ENCODE results near the gene IFT57. TPM values are rescaled to one million over a fixed set of nuclear protein-coding genes. Genes with fewer than 3 reads are reported as not detected.
A peak's percentile ranks its signal among the peaks of the same experiment; 100 is the strongest.

The IFT57 gene
- total and polyA plus RNA-seq, 7 experiments from 2014 or later, result 18.0 to 48.1 (median 27.4) TPM

DNA sequence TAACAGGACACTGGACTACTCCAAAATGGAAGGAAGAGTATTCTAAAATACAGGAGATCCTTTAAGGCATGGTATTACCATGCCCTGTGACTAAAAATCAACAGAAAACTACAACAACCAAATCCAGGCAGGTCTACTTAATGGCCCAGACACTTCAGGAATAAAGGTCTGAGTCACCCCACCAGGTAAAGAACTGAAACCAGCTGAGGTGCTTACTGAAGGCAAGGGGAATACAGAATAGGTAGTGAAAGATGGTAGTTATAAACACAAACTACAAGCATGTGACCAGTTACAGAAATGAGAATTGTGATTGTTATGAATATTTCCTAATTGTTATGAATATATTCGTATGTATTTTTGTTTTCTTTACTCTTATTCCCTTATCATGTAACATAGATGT is 13.4 kb downstream of the IFT57 start:
- ChIA-PET CTCF (no interaction called here), POLR2A (no interaction called here)
- H3K27ac ChIP-seq (ENCODE audit: low read depth, low read length), result no peak overlapping the region
- no peak for DNase-seq
- Mint-ChIP-seq H3K27me3 (no peaks in the 10 kb centered on the region), H3K4me1 (peaks cover 0 to 7% (median 0%) of the 10 kb centered on the region in 7 donors), H3K4me3 (no peak overlapping the region), H3K9me3 (no peaks in the 10 kb centered on the region), H3K36me3 (peaks cover 14 to 78% (median 69%) of the 10 kb centered on the region in 5 donors), H3K27ac (no peak overlapping the region)
- no peaks in the 10 kb centered on the region for H3K27me3 ChIP-seq (ENCODE audit: control insufficient read depth in 2 of 2, insufficient read depth in 2 of 2, low read length in 2 of 2)
- intact Hi-C loops (cut with micrococcal nuclease), result no loop called here
- H3K4me3 ChIP-seq (ENCODE audit: low read length), result no peak overlapping the region
- no peak for ATAC-seq
- no peaks in the 10 kb centered on the region for H3K9me3 ChIP-seq (ENCODE audit: control insufficient read depth in 2 of 3, low read length in 3 of 3)
- no peaks in the 10 kb centered on the region for H3K4me1 ChIP-seq (ENCODE audit: control insufficient read depth in 2 of 2, insufficient read depth in 2 of 2, low read length in 2 of 2)
- H3K36me3 ChIP-seq (ENCODE audit: control insufficient read depth in 2 of 3, insufficient read depth in 3 of 3, low read length in 3 of 3), result peaks cover 0 to 6% (median 0%) of the 10 kb centered on the region in 3 experiments

DNA sequence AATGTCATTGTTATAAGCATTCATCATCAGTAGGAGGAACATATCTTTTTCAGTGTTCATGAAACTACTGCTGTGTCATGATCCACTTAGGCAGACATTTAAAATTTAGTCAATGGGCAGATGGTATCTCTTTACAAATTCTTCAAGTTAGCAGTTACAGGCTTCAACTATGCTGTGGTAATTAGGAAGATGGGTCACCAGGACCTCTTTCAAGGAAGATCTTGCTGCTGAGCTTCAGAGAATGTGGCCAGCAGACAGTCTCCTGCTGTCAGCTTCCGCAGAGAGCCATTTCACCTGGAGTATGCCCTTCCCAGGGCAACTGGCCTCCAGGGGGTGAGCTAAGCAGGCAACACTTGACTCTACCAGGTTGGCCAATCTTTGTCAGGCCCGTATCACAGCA is 19.4 kb downstream of the IFT57 start:
- Mint-ChIP-seq H3K27me3 (no peaks in the 10 kb centered on the region), H3K4me1 (peaks cover 3 to 22% (median 17%) of the 10 kb centered on the region in 7 donors), H3K36me3 (peaks cover 8 to 61% (median 38%) of the 10 kb centered on the region in 5 donors), H3K27ac (no peak overlapping the region), H3K9me3 (no peaks in the 10 kb centered on the region), H3K4me3 (no peak overlapping the region)
- Histone ChIP-seq H3K4me1 (ENCODE audit: control insufficient read depth in 2 of 2, insufficient read depth in 2 of 2, low read length in 2 of 2) (no peaks in the 10 kb centered on the region), H3K36me3 (ENCODE audit: control insufficient read depth in 2 of 3, insufficient read depth in 3 of 3, low read length in 3 of 3) (no peaks in the 10 kb centered on the region), H3K9me3 (ENCODE audit: control insufficient read depth in 2 of 3, low read length in 3 of 3) (no peaks in the 10 kb centered on the region), H3K4me3 (ENCODE audit: low read length) (no peak overlapping the region), H3K27me3 (ENCODE audit: control insufficient read depth in 2 of 2, insufficient read depth in 2 of 2, low read length in 2 of 2) (no peaks in the 10 kb centered on the region), H3K27ac (ENCODE audit: low read depth, low read length) (no peak overlapping the region)
- intact Hi-C loops (cut with micrococcal nuclease), result loop anchor here in 1 of 2 donors (5.0 kb wide), 1 partner anchor 46 kb away; no protein-coding TSS in a partner anchor
- CTCF ChIA-PET, result no interaction called here
- DNase-seq (no peak), ATAC-seq (no peak)
- POLR2A ChIA-PET, result interaction anchor here (0.6 kb wide), 1 partner anchor 67 kb away, joined by 3 read pairs; no protein-coding TSS in a partner anchor

DNA sequence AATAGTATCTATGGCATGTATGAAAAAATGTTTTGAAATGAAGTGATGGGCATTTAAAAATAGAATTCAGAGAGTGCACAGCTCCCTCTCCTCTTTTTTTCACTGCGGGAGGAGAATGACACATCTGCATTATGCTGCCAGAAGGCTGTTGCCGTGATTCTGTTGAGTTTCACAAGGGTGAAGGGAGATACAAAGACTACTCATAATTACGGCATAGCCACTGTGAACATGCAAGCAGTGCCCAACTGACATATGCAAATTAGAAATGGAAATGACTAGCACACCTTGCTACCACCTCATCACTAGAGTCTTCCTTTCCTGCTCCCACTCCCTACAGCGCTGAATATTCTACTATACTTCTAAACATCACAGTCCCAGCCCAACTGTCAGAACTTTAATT is 20.1 kb downstream of the IFT57 start:
- Mint-ChIP-seq H3K4me1 (peaks cover 3 to 22% (median 17%) of the 10 kb centered on the region in 7 donors), H3K27ac (peak overlapping the region in 2 of 9 donors; percentile 38 to 62), H3K36me3 (peaks cover 8 to 54% (median 34%) of the 10 kb centered on the region in 5 donors), H3K4me3 (no peak overlapping the region), H3K27me3 (no peaks in the 10 kb centered on the region), H3K9me3 (no peaks in the 10 kb centered on the region)
- ChIA-PET POLR2A (interaction anchor here (1.0 kb wide), 1 partner anchor 111 kb away, joined by 3 read pairs; no protein-coding TSS in a partner anchor), CTCF (interaction anchor here (0.7 kb wide), 1 partner anchor 274 kb away, joined by 3 read pairs; no protein-coding TSS in a partner anchor)
- no peaks in the 10 kb centered on the region for H3K9me3 ChIP-seq (ENCODE audit: control insufficient read depth in 2 of 3, low read length in 3 of 3)
- intact Hi-C loops (cut with micrococcal nuclease), result loop anchor here in 1 of 2 donors (5.0 kb wide), 1 partner anchor 45 kb away; no protein-coding TSS in a partner anchor
- no peak overlapping the region for H3K27ac ChIP-seq (ENCODE audit: low read depth, low read length)
- ATAC-seq (no peak), DNase-seq (no peak)
- no peaks in the 10 kb centered on the region for H3K27me3 ChIP-seq (ENCODE audit: control insufficient read depth in 2 of 2, insufficient read depth in 2 of 2, low read length in 2 of 2)
- H3K4me1 ChIP-seq (ENCODE audit: control insufficient read depth in 2 of 2, insufficient read depth in 2 of 2, low read length in 2 of 2), result no peaks in the 10 kb centered on the region
- no peaks in the 10 kb centered on the region for H3K36me3 ChIP-seq (ENCODE audit: control insufficient read depth in 2 of 3, insufficient read depth in 3 of 3, low read length in 3 of 3)
- H3K4me3 ChIP-seq (ENCODE audit: low read length), result no peak overlapping the region

DNA sequence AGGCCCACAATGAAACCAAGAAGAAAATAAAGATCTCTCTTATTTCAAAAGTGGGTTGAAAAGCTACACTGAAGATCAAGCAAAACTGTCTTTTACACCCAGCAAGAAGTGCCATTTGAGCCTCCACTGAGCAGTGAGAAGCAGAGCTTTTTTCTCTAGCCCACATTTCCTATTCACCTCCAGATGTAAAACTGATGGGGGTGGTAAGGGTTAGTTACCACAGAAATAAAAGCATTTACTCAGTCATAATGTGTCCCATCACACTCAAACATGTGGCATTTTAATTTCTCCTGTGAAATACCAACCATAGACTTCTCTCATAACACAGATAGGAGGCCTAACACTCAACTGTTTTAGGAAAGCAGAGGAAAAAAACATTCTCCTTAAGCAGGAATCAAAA is 21.0 kb downstream of the IFT57 start:
- Histone ChIP-seq H3K4me3 (ENCODE audit: low read length) (no peak overlapping the region), H3K36me3 (ENCODE audit: control insufficient read depth in 2 of 3, insufficient read depth in 3 of 3, low read length in 3 of 3) (no peaks in the 10 kb centered on the region), H3K27ac (ENCODE audit: low read depth, low read length) (no peak overlapping the region), H3K9me3 (ENCODE audit: control insufficient read depth in 2 of 3, low read length in 3 of 3) (no peaks in the 10 kb centered on the region), H3K4me1 (ENCODE audit: control insufficient read depth in 2 of 2, insufficient read depth in 2 of 2, low read length in 2 of 2) (no peaks in the 10 kb centered on the region), H3K27me3 (ENCODE audit: control insufficient read depth in 2 of 2, insufficient read depth in 2 of 2, low read length in 2 of 2) (no peaks in the 10 kb centered on the region)
- ChIA-PET CTCF (interaction anchor here (0.7 kb wide), 1 partner anchor 273 kb away, joined by 3 read pairs; no protein-coding TSS in a partner anchor), POLR2A (interaction anchor here (1.0 kb wide), 1 partner anchor 110 kb away, joined by 3 read pairs; no protein-coding TSS in a partner anchor)
- Mint-ChIP-seq H3K4me1 (peaks cover 3 to 22% (median 17%) of the 10 kb centered on the region in 7 donors), H3K27ac (no peak overlapping the region), H3K36me3 (peaks cover 8 to 50% (median 30%) of the 10 kb centered on the region in 5 donors), H3K27me3 (no peaks in the 10 kb centered on the region), H3K4me3 (no peak overlapping the region), H3K9me3 (no peaks in the 10 kb centered on the region)
- intact Hi-C loops (cut with micrococcal nuclease), result loop anchor here in 1 of 2 donors (5.0 kb wide), 1 partner anchor 44 kb away; no protein-coding TSS in a partner anchor
- ATAC-seq (no peak), DNase-seq (no peak)

DNA sequence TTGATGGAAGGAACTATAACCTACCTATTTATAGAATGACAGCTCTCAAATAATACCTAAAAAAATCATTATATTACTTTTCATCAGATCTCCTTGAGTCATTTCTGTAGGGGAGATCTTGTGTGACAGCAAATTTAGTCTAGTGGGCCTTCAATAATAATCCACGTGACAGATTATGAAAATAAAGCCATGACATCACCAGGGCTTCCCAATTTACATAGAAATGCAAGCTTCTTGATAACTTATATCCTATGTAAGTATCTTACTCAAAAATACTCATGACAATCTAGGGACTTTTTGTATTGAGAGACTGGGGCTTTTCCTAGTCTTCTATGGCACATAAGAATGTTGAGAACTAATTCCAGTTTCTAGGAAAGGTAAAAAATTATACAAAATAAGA is 21.6 kb downstream of the IFT57 start:
- no peak overlapping the region for H3K27ac Mint-ChIP-seq
- H3K4me1 Mint-ChIP-seq, result peaks cover 4 to 22% (median 17%) of the 10 kb centered on the region in 7 donors
- H3K4me1 ChIP-seq (ENCODE audit: control insufficient read depth in 2 of 2, insufficient read depth in 2 of 2, low read length in 2 of 2), result no peaks in the 10 kb centered on the region
- no peak overlapping the region for H3K4me3 ChIP-seq (ENCODE audit: low read length)
- POLR2A ChIA-PET, result no interaction called here
- H3K27me3 Mint-ChIP-seq, result no peaks in the 10 kb centered on the region
- intact Hi-C loops (cut with micrococcal nuclease), result loop anchor here in 1 of 2 donors (5.0 kb wide), 1 partner anchor 43 kb away; no protein-coding TSS in a partner anchor
- no peaks in the 10 kb centered on the region for H3K9me3 ChIP-seq (ENCODE audit: control insufficient read depth in 2 of 3, low read length in 3 of 3)
- no peaks in the 10 kb centered on the region for H3K36me3 ChIP-seq (ENCODE audit: control insufficient read depth in 2 of 3, insufficient read depth in 3 of 3, low read length in 3 of 3)
- no peak overlapping the region for H3K27ac ChIP-seq (ENCODE audit: low read depth, low read length)
- H3K27me3 ChIP-seq (ENCODE audit: control insufficient read depth in 2 of 2, insufficient read depth in 2 of 2, low read length in 2 of 2), result no peaks in the 10 kb centered on the region
- H3K9me3 Mint-ChIP-seq, result peaks cover 0 to under 1% (median 0%) of the 10 kb centered on the region in 11 donors
- no peak overlapping the region for H3K4me3 Mint-ChIP-seq
- no peak for DNase-seq
- CTCF ChIA-PET, result no interaction called here
- no peak for ATAC-seq
- H3K36me3 Mint-ChIP-seq, result peaks cover 8 to 54% (median 34%) of the 10 kb centered on the region in 5 donors

DNA sequence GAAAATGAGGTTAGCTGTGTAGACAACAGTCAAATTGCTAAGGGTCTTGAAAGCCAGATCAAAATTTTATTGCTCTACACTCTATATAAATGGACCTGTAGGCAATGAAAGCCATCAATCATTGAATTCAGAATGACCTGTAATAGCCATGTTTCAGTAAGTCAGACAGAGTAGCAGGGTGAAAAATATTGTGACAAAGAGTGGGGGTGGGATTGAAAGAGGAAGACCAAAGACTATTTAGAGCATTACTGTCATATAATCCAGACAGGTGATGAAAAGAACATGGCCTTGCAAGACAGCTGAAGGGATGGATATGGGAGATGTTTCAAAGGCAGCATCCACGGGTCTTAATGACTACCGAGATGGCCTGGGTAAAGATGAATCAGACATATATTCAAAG is 22.2 kb downstream of the IFT57 start:
- ATAC-seq, result no peak
- Mint-ChIP-seq H3K36me3 (peaks cover 14 to 55% (median 35%) of the 10 kb centered on the region in 5 donors), H3K27ac (peak overlapping the region in 1 of 9 donors; percentile 15), H3K4me1 (peaks cover 3 to 22% (median 17%) of the 10 kb centered on the region in 7 donors), H3K4me3 (no peak overlapping the region), H3K9me3 (peaks cover 0 to 3% (median 0%) of the 10 kb centered on the region in 11 donors), H3K27me3 (no peaks in the 10 kb centered on the region)
- ChIA-PET POLR2A (no interaction called here), CTCF (no interaction called here)
- Histone ChIP-seq H3K36me3 (ENCODE audit: control insufficient read depth in 2 of 3, insufficient read depth in 3 of 3, low read length in 3 of 3) (no peaks in the 10 kb centered on the region), H3K9me3 (ENCODE audit: control insufficient read depth in 2 of 3, low read length in 3 of 3) (no peaks in the 10 kb centered on the region), H3K4me3 (ENCODE audit: low read length) (no peak overlapping the region), H3K4me1 (ENCODE audit: control insufficient read depth in 2 of 2, insufficient read depth in 2 of 2, low read length in 2 of 2) (no peaks in the 10 kb centered on the region), H3K27ac (ENCODE audit: low read depth, low read length) (no peak overlapping the region), H3K27me3 (ENCODE audit: control insufficient read depth in 2 of 2, insufficient read depth in 2 of 2, low read length in 2 of 2) (no peaks in the 10 kb centered on the region)
- intact Hi-C loops (cut with micrococcal nuclease), result loop anchor here in 1 of 2 donors (5.0 kb wide), 1 partner anchor 43 kb away; no protein-coding TSS in a partner anchor
- DNase-seq, result no peak

DNA sequence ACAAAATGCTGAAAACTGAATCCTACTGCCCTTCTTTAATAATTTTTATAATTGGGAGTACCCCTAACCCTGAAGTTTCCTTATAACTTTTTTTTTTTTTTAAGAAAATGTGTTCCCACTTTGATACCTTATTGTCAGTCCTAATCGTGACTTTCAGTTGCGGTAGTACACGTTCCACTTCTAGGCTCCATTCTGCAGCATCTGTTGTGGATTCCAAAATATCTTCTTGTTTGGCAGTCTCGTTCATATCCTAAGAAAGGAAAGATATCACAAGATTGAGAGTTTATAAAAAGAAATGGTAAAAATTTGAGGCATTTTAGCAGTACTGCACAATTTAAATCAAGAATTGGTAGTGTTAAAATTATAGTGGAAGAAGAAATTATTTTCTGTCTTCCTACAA is 30.8 kb downstream of the IFT57 start:
- CTCF ChIA-PET, result interaction anchor here (0.6 kb wide), 1 partner anchor 548 kb away, joined by 4 read pairs; no protein-coding TSS in a partner anchor
- no peak overlapping the region for H3K4me3 ChIP-seq (ENCODE audit: low read length)
- POLR2A ChIA-PET, result no interaction called here

More for the DNA sequence above, 30.8 kb downstream of the IFT57 start:
- Histone ChIP-seq H3K4me1 (ENCODE audit: control insufficient read depth in 2 of 2, insufficient read depth in 2 of 2, low read length in 2 of 2) (no peaks in the 10 kb centered on the region), H3K27me3 (ENCODE audit: control insufficient read depth in 2 of 2, insufficient read depth in 2 of 2, low read length in 2 of 2) (no peaks in the 10 kb centered on the region), H3K27ac (ENCODE audit: low read depth, low read length) (no peak overlapping the region), H3K36me3 (ENCODE audit: control insufficient read depth in 2 of 3, insufficient read depth in 3 of 3, low read length in 3 of 3) (peaks cover 0 to 13% (median 6%) of the 10 kb centered on the region in 3 experiments), H3K9me3 (ENCODE audit: control insufficient read depth in 2 of 3, low read length in 3 of 3) (no peaks in the 10 kb centered on the region)
- H3K4me3 Mint-ChIP-seq, result no peak overlapping the region
- ATAC-seq, result no peak
- no peaks in the 10 kb centered on the region for H3K27me3 Mint-ChIP-seq
- intact Hi-C loops (cut with micrococcal nuclease), result no loop called here
- no peak for DNase-seq
- peaks cover 0 to 15% (median 5%) of the 10 kb centered on the region in 11 donors for H3K9me3 Mint-ChIP-seq
- peaks cover 0 to 8% (median 0%) of the 10 kb centered on the region in 7 donors for H3K4me1 Mint-ChIP-seq
- H3K36me3 Mint-ChIP-seq, result peaks cover 17 to 58% (median 46%) of the 10 kb centered on the region in 5 donors
- no peak overlapping the region for H3K27ac Mint-ChIP-seq

Data from naive thymus-derived CD4-positive, alpha-beta T cell (primary cell).